Left ventricle myocardium superior (tissue), 1 donor: Measurements from ENCODE around the gene OR7G3. TPM values are rescaled to one million over a fixed set of nuclear protein-coding genes. Genes with fewer than 3 reads are reported as not detected.

ENCODE experiments used
- ATAC-seq: fragments of 200-7000 bp; cut with Tn5 transposase; one replicate; pipeline ENCODE4 v1.9.1; 2020; ENCODE audit warnings: mild to moderate bottlenecking, moderate library complexity
- DNase-seq: peaks from one replicate; pipeline ENCODE4 v3.0.0-alpha.2; 2020
- intact Hi-C: fragments of 100-400 bp; cut with micrococcal nuclease; formaldehyde crosslinking; loops from one replicate; pipeline ENCODE4 v1.11.0; 2022
- total RNA-seq: library from RNA; stranded (reverse); fragmentation: NEBNext Ultra II Directional; extraction: Animal tissue kit (Norgen Biotek cat#: 25700); gene quantifications from one replicate; pipeline ENCODE4 v1.2.1, GENCODE V29; 2021
- donor health status: DM: no; HTN: yes; CAD: no; lungs with severe emphysema.

OR7G3 gene
- total RNA-seq, 1 donor from 2014 or later: not detected

DNA sequence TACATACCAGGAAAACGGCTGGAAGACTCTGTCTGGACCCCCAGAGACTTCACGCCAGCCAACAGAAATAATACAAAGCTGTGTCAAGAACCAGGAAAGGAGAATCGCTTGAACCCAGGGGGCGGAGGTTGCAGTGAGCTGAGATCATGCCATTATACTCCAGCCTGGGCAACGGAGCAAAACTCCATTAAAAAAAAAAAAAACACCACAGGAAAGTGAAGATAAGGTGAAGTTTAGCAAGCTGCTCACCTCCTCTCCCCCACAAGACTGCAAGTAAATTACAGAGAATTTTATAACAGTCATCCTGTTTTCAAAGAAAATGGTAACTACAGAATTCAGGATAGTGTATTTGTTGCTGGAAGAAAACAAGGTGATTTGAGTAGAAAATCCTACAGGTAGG is 10.2 kb downstream of the OR7G3 start:
- intact Hi-C loops: no loop called here
- DNase-seq (no peak), ATAC-seq (no peak)

DNA sequence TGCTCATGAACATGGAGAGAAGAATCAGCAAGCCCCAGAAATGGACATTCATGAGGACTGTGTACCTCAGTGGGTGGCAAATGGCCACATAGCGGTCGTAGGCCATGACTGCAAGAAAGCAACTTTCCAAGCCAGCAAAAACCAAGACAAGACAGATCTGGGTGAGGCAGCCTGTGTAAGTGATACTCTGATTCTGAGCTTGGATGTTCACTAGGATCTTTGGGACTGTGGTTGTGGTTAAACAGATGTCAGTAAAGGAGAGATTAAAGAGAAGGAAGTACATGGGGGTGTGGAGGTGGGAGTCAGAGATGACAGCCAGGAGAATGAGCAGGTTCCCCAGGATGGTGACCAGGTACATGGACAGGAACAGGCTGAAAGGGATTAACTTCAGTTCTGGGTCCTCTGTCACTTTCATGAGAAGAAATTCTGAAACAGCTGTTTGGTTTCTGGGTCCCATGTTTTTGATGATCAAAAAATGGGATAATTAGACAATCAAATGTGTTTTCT is 11.4 kb downstream of the OR7G3 start, which contains the start of gene OR7G1:
OR7G1 (minus strand) TSS at position 457 of the 507 bp plus-strand sequence; CDS start at position 457, 0 bp downstream.
- ATAC-seq: no peak

DNA sequence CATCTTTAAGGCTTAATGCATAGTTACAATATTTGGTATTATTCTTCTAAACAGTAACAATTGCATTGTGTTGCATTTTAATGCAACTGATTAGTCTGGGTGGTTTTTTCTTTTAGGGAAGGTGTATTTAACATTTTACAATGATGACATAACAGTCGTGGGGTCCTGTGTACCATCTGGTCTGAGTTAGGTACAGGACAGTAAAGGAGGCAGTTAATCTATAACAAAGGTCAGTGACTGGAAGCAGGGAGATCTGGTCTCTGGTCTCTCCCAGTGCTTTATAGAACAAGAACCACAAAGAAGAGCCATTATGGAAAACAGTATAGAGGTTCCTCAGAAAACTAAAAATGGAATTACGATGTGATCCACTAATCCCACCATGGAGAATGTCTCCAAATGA is 16.8 kb downstream of the OR7G3 start:
- ATAC-seq (no peak), DNase-seq (no peak)
- intact Hi-C loops: no loop called here

More for the DNA sequence above, 11.4 kb downstream of the OR7G3 start, which contains the start of gene OR7G1:
- DNase-seq: no peak
- intact Hi-C loops: no loop called here

DNA sequence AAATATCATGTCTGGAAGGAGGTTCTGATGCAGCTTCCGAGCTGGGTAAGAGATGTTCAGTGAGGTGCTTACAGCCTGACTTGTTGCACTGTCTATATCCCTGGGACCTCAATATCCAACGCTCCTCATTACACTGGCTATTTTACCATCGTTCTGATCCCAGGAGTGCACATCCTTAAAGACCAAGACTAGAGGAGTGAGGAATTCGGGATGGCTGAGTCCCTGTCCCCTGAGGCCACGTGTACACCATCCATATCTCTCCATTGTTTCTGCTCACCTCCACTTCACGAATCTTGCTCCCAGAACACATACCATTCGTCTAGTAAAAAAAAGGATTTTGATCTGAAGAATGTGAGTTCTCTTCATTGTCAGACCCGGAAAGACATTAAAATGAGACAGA is 19.4 kb downstream of the OR7G3 start, which contains the start of gene OR7G2:
OR7G2 (minus strand) TSS at position 101 of the 400 bp plus-strand sequence. CDS start 4,232 bp downstream, outside the sequence.
- DNase-seq: no peak
- intact Hi-C loops: no loop called here
- ATAC-seq: no peak

DNA sequence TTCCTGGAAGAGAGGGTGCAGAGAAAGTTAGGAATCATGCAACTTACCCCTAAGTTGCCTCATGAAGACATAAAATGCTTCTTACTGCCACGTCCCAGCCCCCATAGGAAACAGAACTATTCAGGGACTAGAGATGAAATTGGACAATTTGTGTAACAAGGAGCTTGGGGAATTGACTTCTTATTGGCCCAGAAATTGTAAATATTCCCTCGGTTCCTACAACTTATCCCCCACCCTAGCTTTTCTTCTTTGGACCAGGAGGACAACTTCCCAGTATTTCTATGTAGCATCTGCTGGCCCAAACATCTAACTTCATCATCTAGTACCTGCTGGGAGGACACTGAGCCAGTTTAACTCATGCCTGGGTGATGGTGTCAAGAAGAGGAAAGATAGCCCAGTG is 40.0 kb downstream of the OR7G3 start, which contains the start of gene OR1M1:
OR1M1 (plus strand) TSS at position 301 of the 400 bp plus-strand sequence. CDS start 6,184 bp downstream, outside the sequence.
- intact Hi-C loops: no loop called here
- ATAC-seq (no peak), DNase-seq (no peak)

DNA sequence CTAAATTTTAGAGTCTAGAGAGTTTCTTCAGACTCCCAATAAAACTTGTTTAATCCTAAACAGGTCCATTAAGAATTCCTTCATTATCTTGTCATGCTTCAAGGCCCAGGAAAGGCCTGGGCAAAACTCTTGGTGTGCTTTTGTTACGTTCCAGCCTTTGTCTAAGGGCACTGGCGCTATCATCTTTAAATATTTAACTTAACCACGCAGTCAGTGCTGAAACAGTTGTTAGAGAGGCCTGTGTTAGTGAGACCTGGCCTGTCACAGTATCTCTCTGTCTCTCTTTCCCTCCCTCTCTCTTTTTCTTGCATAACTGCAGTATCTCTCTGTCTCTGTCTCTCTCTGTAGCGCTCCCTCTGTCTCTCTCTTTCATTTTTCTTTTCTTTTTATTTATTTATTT is 48.1 kb downstream of the OR7G3 start:
- DNase-seq: no peak
- ATAC-seq: no peak
- intact Hi-C loops: no loop called here

DNA sequence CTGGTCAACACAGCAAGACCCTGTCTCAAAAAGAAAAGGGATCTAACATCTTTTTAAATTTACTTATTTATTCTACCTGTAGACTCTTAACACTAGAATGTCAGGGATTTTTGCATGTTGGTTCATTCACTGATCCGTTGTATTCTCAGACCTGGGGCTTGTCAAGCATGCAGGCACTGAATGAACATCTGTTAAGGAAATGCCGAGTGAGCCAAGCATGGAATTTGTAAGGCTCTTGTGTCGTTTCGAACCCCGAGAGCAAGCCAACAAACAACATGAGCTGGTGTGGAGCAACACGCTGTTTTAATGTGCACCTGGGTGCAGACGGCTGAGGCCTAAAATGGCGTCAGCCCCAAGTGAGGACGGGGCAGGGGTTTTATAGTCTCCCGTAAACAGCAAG is 49.8 kb downstream of the OR7G3 start:
- intact Hi-C loops: no loop called here
- DNase-seq (no peak), ATAC-seq (no peak)

Other genes with a start within 250 kb of the OR7G3 start
- gene MUC16, start 116.5 kb downstream of the OR7G3 start, total RNA-seq: 0.94 TPM
- gene OR1M1, start 39.9 kb downstream of the OR7G3 start, total RNA-seq: not detected
- gene OR7G2, start 19.5 kb downstream of the OR7G3 start, total RNA-seq: not detected
- not detected for gene OR7G1, start 11.2 kb downstream of the OR7G3 start, total RNA-seq
- gene ZNF317, start 13.4 kb upstream of the OR7G3 start, total RNA-seq: 13.0 TPM
- 0.07 TPM for gene OR7D2, start 52.0 kb upstream of the OR7G3 start, total RNA-seq
- not detected for gene OR7D4, start 92.6 kb upstream of the OR7G3 start, total RNA-seq
- not detected for gene OR7E24, start 124.0 kb upstream of the OR7G3 start, total RNA-seq
- gene ZNF699, start 182.9 kb upstream of the OR7G3 start, total RNA-seq: 2.7 TPM
- 17.4 TPM for gene ZNF559, start 197.2 kb upstream of the OR7G3 start, total RNA-seq
- 3.8 TPM for gene ZNF177, start 236.1 kb upstream of the OR7G3 start, total RNA-seq